Osteoblast (primary cell): ENCODE measurements around the gene TRAP1. TPM values are rescaled to one million over a fixed set of nuclear protein-coding genes. Genes with fewer than 3 reads are reported as not detected.
"Not testable (repeated sequence)": the region's sequence is repeated elsewhere in the genome, so short reads cannot be mapped to it uniquely, and the experiment has no call there.

ENCODE experiments used
- DNase-seq: peaks from one replicate; pipeline ENCODE4 v3.0.0; 2011; ENCODE audit warnings: low spot score, mixed read lengths; ENCODE audit not compliant: insufficient read length; ENCODE audit errors: missing footprints
- H2AFZ ChIP-seq: 2 replicates; pipeline ENCODE4 v1.6.0; 2011; ENCODE audit warnings: mild to moderate bottlenecking, low read length
- H3K27ac ChIP-seq: 2 replicates; pipeline ENCODE4 v1.5.1; 2011; ENCODE audit warnings: mild to moderate bottlenecking, low read depth, low read length, moderate library complexity
- H3K27me3 ChIP-seq: 2 replicates; pipeline ENCODE4 v1.6.0; 2012; ENCODE audit warnings: mild to moderate bottlenecking, control low read depth, inconsistent platforms, low read length, moderate library complexity; ENCODE audit not compliant: insufficient read depth
- H3K36me3 ChIP-seq: 2 replicates; pipeline ENCODE4 v1.5.1; 2011; ENCODE audit warnings: mild to moderate bottlenecking, low read length, control low read depth, moderate library complexity; ENCODE audit not compliant: insufficient read depth
- H3K4me1 ChIP-seq: 2 replicates; pipeline ENCODE4 v1.5.1; 2011; ENCODE audit warnings: mild to moderate bottlenecking, low read length, control low read depth, moderate library complexity; ENCODE audit not compliant: insufficient read depth
- H3K4me2 ChIP-seq: 2 replicates; pipeline ENCODE4 v1.6.0; 2011; ENCODE audit warnings: mild to moderate bottlenecking, low read length; ENCODE audit not compliant: insufficient read depth
- H3K4me3 ChIP-seq: fragments of 200-600 bp; sonication (generic); 3 replicates; pipeline ENCODE4 v1.5.1; 2012; ENCODE audit warnings: mild to moderate bottlenecking, low read length, inconsistent platforms; ENCODE audit not compliant: insufficient read depth
- H3K79me2 ChIP-seq: 2 replicates; pipeline ENCODE4 v1.6.0; 2012; ENCODE audit warnings: mild to moderate bottlenecking, low read length, control low read depth, inconsistent platforms; ENCODE audit not compliant: insufficient read depth
- H3K9me3 ChIP-seq: 2 replicates; pipeline ENCODE4 v1.5.1; 2011; ENCODE audit warnings: low read depth, low read length, control low read depth
- H4K20me1 ChIP-seq: 2 replicates; pipeline ENCODE4 v1.6.0; 2012; ENCODE audit warnings: mild to moderate bottlenecking, low read length, control low read depth; ENCODE audit not compliant: insufficient read depth
- total RNA-seq: library from RNA; depleted of rRNA; stranded (reverse); fragments of >200 nt; gene quantifications from 2 replicates; pipeline ENCODE4 v1.2.3, GENCODE V29; 2012
- TF ChIP-seq, protein P1 (sequence below): IDR thresholded peaks from 2 replicates; pipeline ENCODE4 v1.5.1; 2011; ENCODE audit warnings: mild to moderate bottlenecking, low read depth, low read length, moderate library complexity; ENCODE audit errors: extremely low read depth

The TRAP1 gene
- total RNA-seq, 1 donor = 56.5 TPM

DNA sequence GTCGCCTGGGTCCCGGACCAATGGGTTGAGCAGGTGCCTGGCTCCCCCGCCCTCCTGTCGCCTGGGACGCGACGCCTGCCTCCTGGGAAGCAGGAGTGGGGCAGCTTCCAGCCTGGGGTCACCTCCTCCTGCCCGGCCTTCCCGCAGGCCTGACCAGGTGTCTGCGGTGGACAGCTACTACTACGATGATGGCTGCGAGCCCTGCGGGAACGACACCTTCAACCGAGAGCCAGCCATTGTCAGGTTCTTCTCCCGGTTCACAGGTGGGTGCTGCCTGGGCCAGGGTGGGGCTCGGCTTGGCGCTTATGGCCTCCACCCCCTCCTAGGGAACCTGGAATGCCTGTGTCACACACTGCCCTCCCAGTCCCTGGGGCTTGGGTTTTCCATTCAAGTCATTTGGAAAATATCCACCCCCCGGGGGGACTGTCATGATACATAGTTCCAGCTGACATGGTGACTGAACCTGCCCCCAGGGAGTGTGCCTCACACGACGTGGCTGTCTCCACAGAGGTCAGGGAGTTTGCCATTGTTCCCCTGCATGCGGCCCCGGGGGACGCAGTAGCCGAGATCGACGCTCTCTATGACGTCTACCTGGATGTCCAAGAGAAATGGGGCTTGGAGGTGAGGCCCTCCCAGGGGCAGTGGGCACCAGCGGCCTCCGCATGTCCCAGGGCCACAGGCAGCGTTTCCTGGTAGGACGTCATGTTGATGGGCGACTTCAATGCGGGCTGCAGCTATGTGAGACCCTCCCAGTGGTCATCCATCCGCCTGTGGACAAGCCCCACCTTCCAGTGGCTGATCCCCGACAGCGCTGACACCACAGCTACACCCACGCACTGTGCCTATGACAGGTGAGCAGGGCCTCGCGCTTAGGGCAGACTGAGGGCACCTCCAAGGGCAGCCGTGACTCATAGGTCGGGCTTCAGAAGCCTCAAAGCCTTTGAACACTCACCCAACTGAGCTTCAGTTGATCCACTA is 60.5 kb downstream of the TRAP1 start:
- H3K9me3 ChIP-seq = no peaks in the 10 kb centered on the region
- no peak overlapping the region for H2AFZ ChIP-seq
- H3K36me3 ChIP-seq = peaks cover 39% of the 10 kb centered on the region
- peaks cover 26% of the 10 kb centered on the region for H4K20me1 ChIP-seq
- H3K27me3 ChIP-seq = no peaks in the 10 kb centered on the region
- TF ChIP-seq, protein P1, sequence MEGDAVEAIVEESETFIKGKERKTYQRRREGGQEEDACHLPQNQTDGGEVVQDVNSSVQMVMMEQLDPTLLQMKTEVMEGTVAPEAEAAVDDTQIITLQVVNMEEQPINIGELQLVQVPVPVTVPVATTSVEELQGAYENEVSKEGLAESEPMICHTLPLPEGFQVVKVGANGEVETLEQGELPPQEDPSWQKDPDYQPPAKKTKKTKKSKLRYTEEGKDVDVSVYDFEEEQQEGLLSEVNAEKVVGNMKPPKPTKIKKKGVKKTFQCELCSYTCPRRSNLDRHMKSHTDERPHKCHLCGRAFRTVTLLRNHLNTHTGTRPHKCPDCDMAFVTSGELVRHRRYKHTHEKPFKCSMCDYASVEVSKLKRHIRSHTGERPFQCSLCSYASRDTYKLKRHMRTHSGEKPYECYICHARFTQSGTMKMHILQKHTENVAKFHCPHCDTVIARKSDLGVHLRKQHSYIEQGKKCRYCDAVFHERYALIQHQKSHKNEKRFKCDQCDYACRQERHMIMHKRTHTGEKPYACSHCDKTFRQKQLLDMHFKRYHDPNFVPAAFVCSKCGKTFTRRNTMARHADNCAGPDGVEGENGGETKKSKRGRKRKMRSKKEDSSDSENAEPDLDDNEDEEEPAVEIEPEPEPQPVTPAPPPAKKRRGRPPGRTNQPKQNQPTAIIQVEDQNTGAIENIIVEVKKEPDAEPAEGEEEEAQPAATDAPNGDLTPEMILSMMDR = no peak
- H3K27ac ChIP-seq = no peak overlapping the region
- H3K79me2 ChIP-seq = no peaks in the 10 kb centered on the region
- H3K4me2 ChIP-seq = no peak overlapping the region
- DNase-seq = peak; percentile 45
- H3K4me3 ChIP-seq = no peak overlapping the region
- peaks cover 10% of the 10 kb centered on the region for H3K4me1 ChIP-seq

DNA sequence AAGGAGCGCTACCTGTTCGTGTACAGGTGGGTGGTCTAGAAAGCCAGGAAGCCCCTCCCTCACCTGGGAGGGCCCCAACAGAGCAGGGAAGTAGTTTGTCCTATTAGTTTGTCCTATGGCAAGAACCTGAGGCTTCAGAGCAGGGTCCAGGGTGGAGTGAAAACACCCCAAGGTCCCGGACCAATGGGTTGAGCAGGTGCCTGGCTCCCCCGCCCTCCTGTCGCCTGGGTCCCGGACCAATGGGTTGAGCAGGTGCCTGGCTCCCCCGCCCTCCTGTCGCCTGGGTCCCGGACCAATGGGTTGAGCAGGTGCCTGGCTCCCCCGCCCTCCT is 61.2 kb downstream of the TRAP1 start:
- peaks cover 22% of the 10 kb centered on the region for H4K20me1 ChIP-seq
- not testable (repeated sequence) for H3K27me3 ChIP-seq, H3K4me1 ChIP-seq, H3K27ac ChIP-seq, H3K9me3 ChIP-seq, H3K79me2 ChIP-seq, DNase-seq, H2AFZ ChIP-seq, H3K4me3 ChIP-seq, H3K4me2 ChIP-seq
- peaks cover 33% of the 10 kb centered on the region for H3K36me3 ChIP-seq

DNA sequence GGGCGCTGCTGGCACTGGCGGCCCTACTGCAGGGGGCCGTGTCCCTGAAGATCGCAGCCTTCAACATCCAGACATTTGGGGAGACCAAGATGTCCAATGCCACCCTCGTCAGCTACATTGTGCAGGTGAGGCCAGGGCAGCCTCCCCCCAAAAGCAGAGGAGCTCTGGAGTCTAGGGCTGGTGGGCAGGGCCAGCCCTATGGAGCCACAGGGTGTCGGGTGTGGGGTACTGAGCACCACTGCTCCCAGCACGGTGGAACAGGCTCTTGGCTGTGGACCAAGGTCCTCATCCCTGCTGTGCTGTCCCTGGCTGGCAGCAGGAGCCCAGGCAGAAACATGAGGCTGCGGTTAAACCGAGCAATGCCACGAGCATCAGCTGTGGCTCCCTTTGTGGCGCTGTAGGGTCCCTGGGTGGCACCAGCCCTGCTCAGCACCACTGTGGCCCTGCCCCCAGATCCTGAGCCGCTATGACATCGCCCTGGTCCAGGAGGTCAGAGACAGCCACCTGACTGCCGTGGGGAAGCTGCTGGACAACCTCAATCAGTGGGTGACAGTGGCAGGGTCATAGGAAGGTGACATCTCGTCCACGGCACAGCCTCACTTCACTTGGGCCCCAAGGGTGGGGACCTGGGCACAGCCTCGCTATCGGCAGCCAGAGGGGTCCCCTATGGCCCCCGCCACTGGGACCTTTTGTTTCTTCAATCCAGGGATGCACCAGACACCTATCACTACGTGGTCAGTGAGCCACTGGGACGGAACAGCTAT is 61.7 kb downstream of the TRAP1 start:
- no peak for DNase-seq
- peaks cover 10% of the 10 kb centered on the region for H3K4me1 ChIP-seq
- no peak overlapping the region for H2AFZ ChIP-seq
- H3K27me3 ChIP-seq = no peaks in the 10 kb centered on the region
- TF ChIP-seq, protein P1 = no peak
- H3K27ac ChIP-seq = no peak overlapping the region
- no peaks in the 10 kb centered on the region for H3K9me3 ChIP-seq
- H3K4me2 ChIP-seq = no peak overlapping the region
- H3K79me2 ChIP-seq = no peaks in the 10 kb centered on the region
- H3K4me3 ChIP-seq = no peak overlapping the region
- H4K20me1 ChIP-seq = peaks cover 22% of the 10 kb centered on the region
- peaks cover 28% of the 10 kb centered on the region for H3K36me3 ChIP-seq

DNA sequence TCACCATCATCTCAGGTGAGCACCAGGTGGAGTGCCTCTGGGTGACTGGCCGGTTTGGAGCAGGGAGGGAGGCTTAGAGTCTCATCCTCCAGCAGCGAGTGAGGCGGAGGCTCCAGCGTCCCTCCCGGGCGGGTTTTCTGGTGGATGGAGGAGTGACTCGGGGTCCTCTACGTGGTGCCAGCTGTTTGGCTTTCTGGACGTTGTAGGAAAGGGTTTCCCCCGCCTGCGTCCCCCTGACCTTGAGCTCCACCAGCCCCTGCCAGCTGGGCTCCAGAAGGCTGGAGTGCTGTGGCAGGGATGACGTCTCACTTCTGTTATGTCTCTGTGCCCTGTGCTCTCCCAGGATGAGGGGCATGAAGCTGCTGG is 62.3 kb downstream of the TRAP1 start:
- H3K9me3 ChIP-seq = no peaks in the 10 kb centered on the region
- H4K20me1 ChIP-seq = peaks cover 22% of the 10 kb centered on the region
- DNase-seq = no peak
- no peak overlapping the region for H2AFZ ChIP-seq
- H3K79me2 ChIP-seq = no peaks in the 10 kb centered on the region
- no peak overlapping the region for H3K27ac ChIP-seq
- TF ChIP-seq, protein P1 = no peak
- H3K4me3 ChIP-seq = no peak overlapping the region
- H3K4me2 ChIP-seq = no peak overlapping the region
- peaks cover 10% of the 10 kb centered on the region for H3K4me1 ChIP-seq
- H3K36me3 ChIP-seq = peaks cover 25% of the 10 kb centered on the region
- no peaks in the 10 kb centered on the region for H3K27me3 ChIP-seq
